Endothelial cell of umbilical vein (primary cell): ENCODE data around the gene CC2D2A.

Source experiments
- CTCF ChIP-seq, 2 donors: IDR thresholded peaks; 1 replicate in 1 of 2; 2 replicates in 1 of 2; pipeline ENCODE4 v1.5.1; 2011; ENCODE audit warnings: low read length in 2 of 2, mild to moderate bottlenecking in 2 of 2, moderate library complexity in 2 of 2, control low read depth in 1 of 2, inconsistent platforms in 1 of 2, low read depth in 1 of 2; ENCODE audit not compliant: insufficient read depth in 1 of 2; ENCODE audit errors: extremely low read depth in 1 of 2
- EZH2 ChIP-seq: IDR thresholded peaks from 2 replicates; pipeline ENCODE4 v1.6.1; 2012; ENCODE audit warnings: borderline replicate concordance, low read depth, mild to moderate bottlenecking, moderate library complexity, low read length, inconsistent platforms; ENCODE audit not compliant: severe bottlenecking
- POLR2A ChIP-seq: IDR thresholded peaks from 2 replicates; pipeline ENCODE4 v1.6.1; 2012; ENCODE audit warnings: low read depth, mild to moderate bottlenecking, control low read depth, low read length

- no peak for TF ChIP-seq CTCF (IDR thresholded peaks at IDR 0.05; ENCODE audit: extremely low read depth in 1 of 2, insufficient read depth in 1 of 2, low read depth in 1 of 2, low read length in 2 of 2)
- no peak for TF ChIP-seq EZH2
- no peak for TF ChIP-seq POLR2A
Observed at GRCh38 chr4:15531792-15532191, 62.1 kb downstream of the CC2D2A start.
